MM.1S (cell line): Measurements from ENCODE around the gene SLC38A7.

ENCODE experiments used
- CTCF ChIP-seq: fragments of 300-600 bp; sonication (generic); IDR thresholded peaks from 2 replicates; pipeline ENCODE4 v1.5.1; 2016; ENCODE audit warnings: antibody characterized with exemption, low read length, mixed read lengths
- EZH2 ChIP-seq: fragments of 300-600 bp; sonication (generic); optimal IDR thresholded peaks from 2 replicates; pipeline ENCODE3; 2017; ENCODE audit warnings: low read depth, mild to moderate bottlenecking, antibody characterized with exemption, low read length, mixed read lengths

- TF ChIP-seq EZH2 = no peak
- TF ChIP-seq CTCF = no peak
Observed at GRCh38 chr16:58699151-58699550, 14.6 kb upstream of the SLC38A7 start.
